HG03432 (cell line): ENCODE measurements around the gene CRYZ.

Experiments used
- ATAC-seq: cut with Tn5 transposase; IDR thresholded peaks from one replicate; pipeline ENCODE4 v1.9.1; 2021; ENCODE audit warnings: mild to moderate bottlenecking, moderate library complexity; ENCODE audit not compliant: unreplicated experiment

Gene CRYZ

DNA sequence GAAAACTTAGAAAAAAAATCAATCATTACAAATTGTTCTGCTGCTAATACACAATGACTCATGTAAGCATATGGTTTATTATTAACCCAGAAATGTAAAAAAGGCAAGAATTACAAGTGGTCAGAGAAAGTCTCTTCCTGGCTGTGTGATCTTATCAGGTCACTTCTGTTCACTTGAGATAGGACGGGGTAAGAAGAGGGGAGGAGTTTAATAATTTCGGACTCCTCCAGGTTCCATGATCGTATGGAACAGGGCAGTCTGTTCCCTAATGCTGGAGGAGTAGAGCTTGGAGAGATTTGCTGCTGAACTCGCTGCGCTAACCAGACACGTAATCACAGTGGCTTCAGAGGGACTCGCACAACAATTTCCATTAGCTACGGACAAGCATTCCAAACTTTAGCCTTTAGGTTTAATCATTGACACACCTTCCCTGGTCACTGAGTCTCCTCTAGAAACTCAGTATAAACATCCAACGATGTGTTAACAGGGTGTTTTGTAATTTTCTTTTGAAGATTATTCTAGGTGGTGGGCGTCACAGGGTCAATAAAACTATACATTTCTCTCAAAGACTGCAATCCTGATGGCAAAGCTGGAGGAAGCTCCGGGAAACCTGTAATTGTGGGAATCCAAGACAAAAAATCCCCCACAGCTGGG, 1.3 kb downstream of the CRYZ start:
- peak; percentile 34 for ATAC-seq

DNA sequence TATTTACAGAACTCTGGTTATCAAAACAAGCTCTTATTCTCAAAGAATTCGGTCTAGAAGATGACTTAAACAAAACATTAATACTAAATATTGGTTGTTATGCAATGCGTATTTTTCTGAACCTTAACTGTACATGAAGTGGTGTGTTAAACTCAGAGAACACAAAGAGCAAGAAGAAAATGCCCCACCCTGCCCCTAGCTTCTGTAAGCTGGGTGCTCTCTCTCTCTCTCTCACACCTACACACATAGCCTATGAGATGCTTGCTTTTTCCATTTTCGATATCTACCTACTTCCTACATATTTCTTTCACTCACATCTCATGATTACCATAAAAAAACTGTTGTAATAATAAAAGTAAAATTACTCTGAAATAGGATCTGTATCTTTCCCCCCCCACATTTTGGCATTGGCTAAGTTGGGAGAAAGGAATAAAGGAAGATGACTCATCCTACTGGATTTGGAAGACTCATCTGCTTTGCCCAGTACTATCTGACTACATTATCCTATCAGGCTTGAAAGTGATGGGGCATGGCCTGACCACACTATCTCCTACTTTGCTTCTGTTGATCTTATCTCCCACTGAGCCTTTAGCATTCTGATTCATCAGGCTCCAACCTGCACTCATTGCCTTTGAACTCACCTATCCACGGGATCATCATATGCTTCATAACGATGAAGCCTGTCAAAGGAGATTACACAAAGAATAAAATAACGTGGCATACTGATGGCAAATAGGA, 2.9 kb downstream of the CRYZ start:
- ATAC-seq, result no peak

DNA sequence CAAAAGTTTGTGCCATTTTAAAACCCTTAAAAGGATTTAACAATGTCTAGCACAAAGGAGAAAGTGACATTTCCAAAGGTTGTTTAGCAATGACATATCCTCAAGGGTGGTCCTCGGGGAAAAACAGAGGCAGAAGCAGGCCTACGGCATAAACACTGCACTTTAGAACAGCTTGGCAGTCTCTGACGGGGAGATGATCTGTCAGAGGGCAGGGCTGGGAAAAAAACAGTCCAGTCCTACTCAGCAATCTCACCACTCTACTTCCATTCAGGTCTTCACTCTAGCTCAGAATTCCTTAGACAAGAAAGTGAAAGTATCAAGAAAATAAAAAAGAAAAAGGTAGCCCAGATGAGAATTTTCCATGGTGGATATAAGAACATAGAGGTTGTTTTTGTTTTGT, 4.1 kb downstream of the CRYZ start:
- ATAC-seq, result no peak

DNA sequence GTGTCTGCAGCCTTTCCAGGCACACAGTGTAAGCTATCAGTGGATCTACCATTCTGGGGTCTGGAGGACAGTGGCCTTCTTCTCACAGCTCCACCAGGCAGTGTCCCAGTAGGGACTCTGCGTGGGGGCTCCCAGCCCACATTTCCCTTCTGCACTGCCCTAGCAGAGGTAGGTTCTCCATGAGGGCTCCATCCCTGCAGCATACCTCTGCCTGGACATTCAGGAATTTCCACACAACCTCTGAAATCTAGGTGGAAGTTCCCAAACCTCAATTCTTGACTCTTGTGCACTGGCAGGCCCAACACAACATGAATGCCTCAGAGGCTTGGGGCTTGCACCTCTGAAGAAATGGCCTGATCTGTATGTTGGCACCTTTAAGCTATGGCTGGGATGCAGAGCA, 6.8 kb downstream of the CRYZ start:
- no peak for ATAC-seq

DNA sequence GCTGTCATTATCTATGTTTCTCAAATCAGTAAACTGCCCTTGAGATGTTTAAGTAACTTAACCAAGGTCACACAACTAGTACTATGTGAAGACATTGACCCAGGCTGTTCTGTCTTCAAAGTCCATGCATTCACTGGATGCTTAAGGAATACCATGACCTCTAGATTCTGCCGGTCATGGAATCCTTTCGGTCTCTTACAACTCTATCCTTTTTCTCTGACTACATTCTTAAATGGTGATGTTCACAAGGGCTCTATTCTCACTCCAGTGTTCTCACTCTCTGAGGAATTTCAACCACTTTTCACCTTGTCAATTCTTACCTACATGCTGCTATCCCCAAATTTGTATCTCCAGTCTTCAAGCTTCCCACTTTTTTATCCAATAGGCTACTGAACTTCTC, 15.2 kb downstream of the CRYZ start:
- no peak for ATAC-seq

DNA sequence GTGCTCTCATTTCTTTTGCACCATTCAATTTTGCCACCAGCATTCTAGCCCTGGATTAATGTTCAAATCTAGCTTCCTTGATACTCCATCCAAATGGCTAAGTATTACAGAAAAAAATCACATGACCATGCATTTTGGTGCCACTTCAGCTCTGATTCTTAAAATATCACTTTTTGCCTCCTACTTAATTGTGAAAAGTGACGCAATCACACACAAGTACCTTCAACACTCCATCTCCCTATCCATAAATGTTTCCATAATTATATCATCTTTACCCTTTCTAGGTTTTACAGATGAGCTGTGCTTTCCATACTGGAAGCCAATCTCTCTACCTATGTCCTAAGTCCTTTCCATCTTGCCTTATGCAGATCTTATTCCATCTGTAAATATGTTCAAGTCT, 16.0 kb downstream of the CRYZ start:
- ATAC-seq, result no peak

DNA sequence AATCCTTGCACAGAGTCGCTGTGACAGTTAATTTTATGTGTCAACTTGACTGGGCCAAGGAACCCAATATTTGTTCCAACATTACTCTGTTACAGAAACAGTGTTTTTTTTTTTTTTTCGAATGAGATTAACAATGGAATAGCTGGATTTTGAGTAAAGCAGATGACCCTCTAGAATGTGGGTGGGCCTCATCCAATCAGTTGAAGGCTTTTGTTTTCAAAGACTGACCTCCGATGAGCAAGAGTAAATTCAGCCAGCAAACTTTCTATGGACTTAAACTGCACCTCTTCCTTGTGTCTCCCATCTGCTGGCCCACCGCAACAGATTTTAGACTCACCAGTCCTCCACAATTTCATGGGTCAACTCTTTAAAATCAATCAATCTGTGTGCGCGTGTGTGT, 17.0 kb downstream of the CRYZ start:
- ATAC-seq, result no peak

DNA sequence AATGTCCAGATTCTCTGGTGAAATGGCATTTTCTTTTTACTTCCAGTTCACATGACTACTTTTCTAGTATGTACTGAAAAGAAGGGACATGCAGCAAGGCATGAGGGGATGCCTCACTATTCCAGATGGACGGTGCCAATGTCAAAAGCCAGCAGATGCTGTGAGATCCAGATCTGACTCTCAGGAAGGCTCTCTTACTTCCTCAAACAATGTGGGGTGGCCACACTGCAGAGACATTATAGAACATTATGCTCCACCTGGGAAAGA, 17.7 kb downstream of the CRYZ start:
- ATAC-seq, result no peak

DNA sequence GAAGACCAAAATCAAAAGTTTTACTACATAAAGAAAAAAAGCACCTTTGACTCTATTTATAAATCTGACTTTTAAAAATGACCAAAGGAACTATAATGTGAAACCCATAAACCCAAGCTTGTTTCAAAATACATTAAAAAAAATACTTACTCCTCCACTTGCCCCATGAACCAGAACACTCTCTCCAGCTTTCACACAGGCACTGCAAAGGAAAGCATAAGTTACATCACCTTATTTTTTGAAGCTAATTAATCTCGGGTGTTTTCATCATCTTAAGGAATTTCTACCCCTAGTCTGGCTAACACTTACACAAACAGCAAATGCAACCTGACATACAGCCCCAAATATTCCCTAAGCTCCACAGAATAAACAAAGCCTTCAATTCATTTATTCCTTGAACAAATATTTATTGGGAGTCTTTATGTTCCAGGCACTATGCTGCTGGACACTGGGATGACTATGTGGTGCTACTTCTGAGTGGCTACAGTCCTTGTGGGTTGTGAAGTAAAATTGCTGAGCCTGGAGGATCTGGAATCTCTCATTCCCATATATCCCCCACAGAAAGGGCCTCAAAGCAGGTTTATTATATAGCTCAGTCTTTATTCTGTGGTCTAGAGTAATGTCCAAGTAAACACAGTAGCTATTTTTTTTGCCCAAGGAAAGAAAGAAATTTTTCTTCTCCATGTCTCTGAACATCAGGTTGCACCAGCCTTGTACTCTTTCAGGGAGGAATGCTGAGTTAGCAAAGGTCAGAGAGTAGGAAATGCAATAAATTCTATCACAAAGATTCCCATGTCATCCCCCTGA, 18.2 kb downstream of the CRYZ start:
- peak; percentile 86 for ATAC-seq

DNA sequence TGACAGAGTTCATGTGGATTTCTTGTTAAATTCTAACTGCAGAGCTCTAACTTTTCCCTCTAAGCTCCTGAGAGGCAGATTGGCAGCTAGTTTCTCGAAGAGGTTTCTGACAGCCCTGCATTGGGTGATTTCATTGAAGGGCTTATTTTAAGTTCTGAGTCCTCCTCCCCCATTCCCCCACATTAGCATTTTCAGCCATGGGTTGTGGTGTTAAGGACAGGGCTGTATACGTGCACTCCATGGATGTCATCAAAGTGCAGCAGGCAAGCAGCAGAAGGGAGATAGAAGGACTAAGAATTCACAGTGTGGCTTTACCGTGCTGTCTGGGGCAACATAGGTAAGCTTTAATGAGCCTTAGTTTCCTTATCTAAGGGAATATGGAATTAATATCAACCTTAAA, 19.0 kb downstream of the CRYZ start:
- ATAC-seq, result peak; percentile 48

DNA sequence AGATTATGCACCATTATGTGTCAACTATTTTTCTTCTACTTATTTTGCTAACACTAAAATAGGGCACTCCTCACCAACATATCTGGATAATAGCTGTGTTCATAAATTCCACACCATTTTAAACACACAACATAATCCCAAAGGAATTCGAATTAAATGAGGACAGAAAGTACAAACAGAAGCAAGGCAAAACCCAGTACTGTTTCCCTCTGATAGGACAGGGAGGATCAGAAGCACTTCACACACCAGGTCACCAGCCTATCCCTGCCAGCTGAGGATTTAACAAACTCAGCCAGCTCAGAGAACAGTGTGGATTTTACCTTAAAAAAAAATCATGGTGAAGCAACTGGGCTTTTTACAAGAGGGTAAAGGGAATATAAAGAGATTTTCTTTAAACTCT, 20.0 kb downstream of the CRYZ start:
- ATAC-seq, result no peak

DNA sequence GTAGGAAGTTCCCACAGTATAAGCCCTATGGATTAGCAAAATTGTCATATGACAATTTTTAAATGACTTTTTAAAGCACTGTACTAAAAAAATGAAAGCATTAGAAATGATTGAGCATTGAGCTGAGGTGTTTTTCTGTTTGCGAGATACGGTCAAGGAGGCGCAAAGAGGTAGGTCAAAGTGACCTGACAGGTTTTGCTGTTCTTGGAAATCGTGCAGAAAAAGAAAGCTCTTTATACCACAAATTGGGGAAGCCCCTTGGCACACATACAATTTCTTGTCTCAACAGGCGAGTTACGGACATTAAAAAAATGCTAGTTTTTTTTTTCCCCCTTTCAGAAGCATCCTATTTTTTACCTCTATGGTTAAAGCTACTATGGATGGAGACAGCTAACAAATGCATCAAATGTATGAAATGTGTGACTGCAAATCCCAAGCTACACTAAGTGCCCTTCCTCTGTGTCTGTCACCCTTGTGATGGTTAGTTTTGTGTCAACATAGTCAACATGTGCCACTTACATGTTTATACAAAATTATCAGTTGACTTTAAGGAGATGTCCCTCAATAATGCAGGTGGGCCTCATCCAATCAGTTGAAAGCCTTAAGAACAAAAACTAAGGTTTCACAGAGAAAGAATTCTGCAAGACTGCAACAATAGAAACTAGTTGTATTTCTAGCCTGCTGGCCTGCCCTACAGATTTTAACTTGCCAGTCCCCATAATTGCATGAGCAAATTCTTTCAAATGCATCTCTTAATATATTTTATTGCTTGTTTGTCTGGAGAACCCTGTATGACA, 29.3 kb downstream of the CRYZ start:
- no peak for ATAC-seq

DNA sequence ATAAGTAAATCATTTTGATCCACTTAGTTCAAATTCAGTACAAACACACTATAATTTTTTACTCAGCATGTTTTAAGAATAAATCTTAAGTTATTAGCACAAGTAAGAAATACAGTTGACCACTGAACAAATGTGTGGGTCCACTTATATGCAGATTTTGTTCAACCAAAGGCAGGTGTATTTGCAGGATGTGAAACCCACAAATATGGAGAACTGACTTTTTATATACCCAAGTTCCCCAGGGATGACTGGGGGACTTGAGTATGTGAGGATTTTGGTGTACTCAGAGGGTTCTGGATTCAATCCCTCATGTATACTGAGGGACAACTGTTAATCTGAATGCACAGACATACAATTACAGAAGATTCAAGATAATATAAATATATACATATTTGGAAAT, 33.5 kb downstream of the CRYZ start:
- ATAC-seq, result peak; percentile 36

DNA sequence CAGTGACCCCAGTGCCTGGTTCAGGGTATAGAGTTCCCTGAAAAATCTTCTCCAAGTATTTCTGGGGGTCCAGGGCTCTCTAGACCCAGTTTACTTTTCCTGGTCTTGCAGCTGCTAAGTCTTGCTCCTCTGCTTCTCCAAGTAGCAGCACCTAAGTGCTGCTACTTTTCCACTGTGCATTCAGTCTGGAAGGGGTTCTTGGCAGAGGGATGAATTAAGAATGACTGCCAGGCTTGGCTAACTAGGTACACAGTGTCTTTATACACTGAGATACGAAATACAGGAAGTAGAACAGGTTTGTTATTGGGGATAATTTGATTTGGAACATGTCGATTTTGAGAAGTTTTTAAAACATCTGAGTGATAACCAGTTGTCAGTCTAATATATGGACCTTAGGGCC, 35.0 kb downstream of the CRYZ start:
- ATAC-seq, result no peak

DNA sequence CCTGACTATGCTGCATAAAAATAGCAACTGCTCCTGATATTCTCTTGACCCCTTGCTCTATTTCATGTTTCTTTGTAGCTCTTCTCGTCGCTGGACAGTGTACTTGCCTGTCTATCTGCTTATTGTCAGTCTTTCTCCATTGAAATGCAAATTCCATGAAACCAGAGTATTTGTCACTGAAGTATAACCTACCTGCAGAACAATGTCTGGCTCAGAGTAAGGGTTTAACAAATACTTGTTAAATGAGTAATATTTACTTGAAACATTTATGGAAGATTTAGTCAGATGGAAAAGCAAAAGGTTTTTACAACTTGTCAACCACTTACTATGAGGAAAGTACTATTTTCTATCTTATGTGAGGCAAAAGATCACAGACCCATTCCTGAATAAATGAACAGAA, 39.4 kb downstream of the CRYZ start:
- no peak for ATAC-seq

DNA sequence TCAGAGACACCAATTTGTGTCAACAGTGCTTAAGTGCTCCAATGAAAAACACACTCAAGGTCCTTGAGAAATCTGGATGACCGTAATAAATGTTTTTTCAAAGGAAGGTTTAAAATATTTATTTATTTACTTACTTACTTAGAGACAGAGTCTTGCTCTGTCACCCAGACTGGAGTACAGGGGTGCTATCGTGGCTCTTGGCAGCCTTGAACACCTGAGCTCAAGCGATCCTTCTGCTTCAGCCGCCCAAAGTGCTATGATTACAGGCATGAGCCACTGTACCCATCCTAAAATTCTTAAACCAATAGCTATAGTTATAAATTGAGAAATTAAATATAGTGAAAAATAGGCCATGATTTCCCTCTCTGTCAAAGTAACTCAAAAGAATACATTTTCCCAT, 41.9 kb downstream of the CRYZ start:
- ATAC-seq, result no peak

DNA sequence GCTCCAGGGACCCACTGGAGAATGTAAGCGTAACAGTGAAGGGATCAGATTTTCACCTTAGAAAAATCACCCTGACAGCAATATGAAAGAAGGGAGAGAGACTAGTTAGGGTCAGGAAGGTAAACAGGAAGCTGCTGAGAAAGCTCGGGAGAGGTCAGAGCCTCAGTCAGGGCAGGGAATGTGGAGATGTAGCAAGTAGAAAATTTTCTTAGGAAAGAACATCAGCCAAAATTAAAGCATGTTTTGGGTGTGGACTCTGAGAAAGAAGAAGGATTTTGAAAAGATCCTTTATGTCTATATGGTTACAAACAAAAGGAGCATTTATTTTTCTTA, 42.5 kb downstream of the CRYZ start:
- ATAC-seq, result no peak

DNA sequence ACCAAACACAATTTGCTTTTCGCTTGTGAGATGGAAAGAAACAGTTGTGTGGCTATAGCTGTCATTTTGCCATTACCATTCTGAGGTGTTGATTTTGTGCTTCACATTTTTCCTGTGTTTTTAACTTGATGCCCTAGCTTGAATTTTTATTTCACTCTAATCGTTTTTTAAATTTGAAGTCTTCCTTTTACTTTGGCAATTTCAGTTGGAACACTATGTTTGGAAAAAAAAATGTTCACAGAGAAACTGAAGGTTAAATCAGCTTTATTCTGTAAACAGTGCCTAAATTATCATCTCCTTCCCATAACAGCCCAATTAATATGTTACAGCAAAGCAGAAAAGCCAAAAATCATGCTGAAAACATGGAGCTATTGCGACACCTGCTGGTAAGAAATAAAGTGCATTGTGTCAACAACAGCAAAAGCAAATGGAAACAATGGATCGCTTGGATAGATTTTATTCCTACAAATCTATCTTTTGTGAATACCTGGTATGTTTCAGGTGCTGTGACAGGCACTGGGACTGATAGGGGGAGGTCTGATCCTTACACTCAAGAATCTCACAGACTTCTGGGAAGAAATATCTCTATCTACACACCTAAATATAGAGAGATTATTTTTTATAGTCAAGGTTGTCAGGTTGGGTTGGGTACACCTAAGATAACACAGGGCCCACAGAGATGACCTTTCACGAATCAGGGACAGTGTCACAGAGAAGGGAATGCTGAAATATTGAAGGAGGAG, 43.1 kb downstream of the CRYZ start:
- peak; percentile 86 for ATAC-seq

DNA sequence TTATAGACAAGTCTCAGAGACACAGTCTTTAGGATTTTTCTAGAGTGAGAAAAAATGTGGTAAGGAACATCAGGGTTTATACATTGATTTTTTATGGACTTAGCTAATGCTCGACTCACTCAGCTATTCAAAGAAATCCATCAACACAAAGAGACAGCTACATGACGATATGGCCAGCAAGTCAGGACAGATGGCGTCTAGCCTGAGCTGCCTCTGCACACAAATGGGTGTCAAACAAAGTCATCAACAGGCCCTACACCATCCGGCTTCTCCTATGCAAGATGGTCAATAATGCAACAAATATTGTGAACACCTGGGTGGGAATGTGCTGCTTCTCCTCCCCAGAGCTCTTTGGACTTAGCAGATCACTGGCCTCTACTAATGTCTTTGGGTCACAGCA, 45.9 kb downstream of the CRYZ start:
- no peak for ATAC-seq

DNA sequence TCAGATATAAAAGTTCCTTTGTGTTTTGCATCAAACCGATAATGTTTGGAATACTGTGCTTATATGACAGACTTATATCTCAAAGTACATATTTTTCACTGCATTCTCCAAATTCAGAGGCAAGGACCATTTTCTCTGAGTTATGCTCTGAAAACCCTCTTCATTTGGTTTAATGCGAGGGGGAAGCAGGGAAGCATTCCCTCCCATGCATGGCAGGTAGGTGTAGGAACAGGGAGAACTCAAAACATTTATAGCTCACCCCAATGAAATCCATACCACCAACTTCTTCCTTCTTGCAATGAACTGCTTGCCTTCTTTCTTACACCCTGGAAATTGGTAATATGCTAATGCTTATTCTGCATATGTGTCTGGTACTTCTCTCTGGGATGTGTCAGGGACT, 48.5 kb downstream of the CRYZ start:
- ATAC-seq, result no peak

DNA sequence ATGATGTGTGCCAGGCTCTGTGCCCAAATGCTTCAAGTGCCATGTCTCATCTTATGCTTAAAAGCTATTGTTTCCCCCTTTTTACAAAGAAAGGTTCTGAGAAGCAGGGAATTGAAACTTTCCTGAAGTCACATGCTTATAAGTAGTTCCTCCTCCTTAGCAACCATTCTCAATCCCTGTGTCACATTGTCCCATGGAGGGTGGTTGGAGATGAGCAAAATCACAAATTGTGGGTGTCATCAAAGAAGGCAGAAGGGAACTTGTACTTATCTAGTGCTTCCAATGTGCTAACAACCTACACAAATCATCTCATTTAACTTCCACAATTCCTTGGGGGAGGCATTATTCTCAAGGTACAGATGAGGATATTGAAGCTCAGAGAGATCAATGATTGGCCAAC, 49.2 kb downstream of the CRYZ start:
- ATAC-seq, result no peak
